ENCODE data around the gene DCAF6. TPM values are rescaled to one million over a fixed set of nuclear protein-coding genes. Genes with fewer than 3 reads are reported as not detected.
"Not testable (repeated sequence)": the region's sequence is repeated elsewhere in the genome, so short reads cannot be mapped to it uniquely, and the experiment has no call there.

The DCAF6 gene
- total RNA-seq, 3 donors from 2014 or later (not counting 1 experiment from before 2014, with no cell fraction given) = 21.8 to 31.8 (median 27.8) TPM

GRCh38 chr1:167926486-167926997 is 9.9 kb upstream of the DCAF6 start:
- intact Hi-C loops (cut with micrococcal nuclease) = no loop called here
- H3K4me1 ChIP-seq (ENCODE audit: control insufficient read depth, insufficient read depth, low read length) = no peaks in the 10 kb centered on the region

GRCh38 chr1:167927046-167927754 is 9.3 kb upstream of the DCAF6 start:
- Histone ChIP-seq H3K27ac (ENCODE audit: low read length) (no peak overlapping the region), H3K4me3 (ENCODE audit: low read length) (no peak overlapping the region), H3K27me3 (ENCODE audit: control insufficient read depth, insufficient read depth, low read length) (no peaks in the 10 kb centered on the region), H3K9me3 (ENCODE audit: control insufficient read depth, insufficient read depth, low read length) (no peaks in the 10 kb centered on the region), H3K36me3 (ENCODE audit: control insufficient read depth, insufficient read depth, low read length) (peaks cover 2% of the 10 kb centered on the region), H3K4me1 (ENCODE audit: control insufficient read depth, insufficient read depth, low read length) (no peaks in the 10 kb centered on the region)
- Mint-ChIP-seq H3K4me3 (no peak overlapping the region), H3K9me3 (no peaks in the 10 kb centered on the region), H3K27me3 (ENCODE audit: low read depth in 2 of 2) (no peaks in the 10 kb centered on the region), H3K4me1 (peaks cover 0 to 4% of the 10 kb centered on the region in 2 donors), H3K36me3 (no peaks in the 10 kb centered on the region), H3K27ac (no peak overlapping the region)
- DNase-seq (no peak), ATAC-seq (no peak)
- TF ChIP-seq, protein P1, sequence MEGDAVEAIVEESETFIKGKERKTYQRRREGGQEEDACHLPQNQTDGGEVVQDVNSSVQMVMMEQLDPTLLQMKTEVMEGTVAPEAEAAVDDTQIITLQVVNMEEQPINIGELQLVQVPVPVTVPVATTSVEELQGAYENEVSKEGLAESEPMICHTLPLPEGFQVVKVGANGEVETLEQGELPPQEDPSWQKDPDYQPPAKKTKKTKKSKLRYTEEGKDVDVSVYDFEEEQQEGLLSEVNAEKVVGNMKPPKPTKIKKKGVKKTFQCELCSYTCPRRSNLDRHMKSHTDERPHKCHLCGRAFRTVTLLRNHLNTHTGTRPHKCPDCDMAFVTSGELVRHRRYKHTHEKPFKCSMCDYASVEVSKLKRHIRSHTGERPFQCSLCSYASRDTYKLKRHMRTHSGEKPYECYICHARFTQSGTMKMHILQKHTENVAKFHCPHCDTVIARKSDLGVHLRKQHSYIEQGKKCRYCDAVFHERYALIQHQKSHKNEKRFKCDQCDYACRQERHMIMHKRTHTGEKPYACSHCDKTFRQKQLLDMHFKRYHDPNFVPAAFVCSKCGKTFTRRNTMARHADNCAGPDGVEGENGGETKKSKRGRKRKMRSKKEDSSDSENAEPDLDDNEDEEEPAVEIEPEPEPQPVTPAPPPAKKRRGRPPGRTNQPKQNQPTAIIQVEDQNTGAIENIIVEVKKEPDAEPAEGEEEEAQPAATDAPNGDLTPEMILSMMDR (IDR thresholded peaks at IDR 0.05) = no peak
- 99% methylated on average over 3 of the region's 4 CpGs for WGBS (ENCODE audit: insufficient coverage)
- intact Hi-C loops (cut with micrococcal nuclease) = no loop called here

More at GRCh38 chr1:167926486-167926997, 9.9 kb upstream of the DCAF6 start:
- Histone ChIP-seq H3K4me3 (ENCODE audit: low read length) (no peak overlapping the region), H3K27ac (ENCODE audit: low read length) (no peak overlapping the region), H3K36me3 (ENCODE audit: control insufficient read depth, insufficient read depth, low read length) (peaks cover 2% of the 10 kb centered on the region), H3K9me3 (ENCODE audit: control insufficient read depth, insufficient read depth, low read length) (no peaks in the 10 kb centered on the region), H3K27me3 (ENCODE audit: control insufficient read depth, insufficient read depth, low read length) (no peaks in the 10 kb centered on the region)
- TF ChIP-seq, protein P1 (IDR thresholded peaks at IDR 0.05) = no peak
- Mint-ChIP-seq H3K9me3 (no peaks in the 10 kb centered on the region), H3K4me1 (peaks cover 0 to 4% of the 10 kb centered on the region in 2 donors), H3K36me3 (no peaks in the 10 kb centered on the region), H3K27me3 (ENCODE audit: low read depth in 2 of 2) (no peaks in the 10 kb centered on the region), H3K27ac (no peak overlapping the region), H3K4me3 (no peak overlapping the region)
- WGBS (ENCODE audit: insufficient coverage) = 97% methylated on average over 6 of the region's 6 CpGs
- ATAC-seq (no peak), DNase-seq (no peak)

DNA sequence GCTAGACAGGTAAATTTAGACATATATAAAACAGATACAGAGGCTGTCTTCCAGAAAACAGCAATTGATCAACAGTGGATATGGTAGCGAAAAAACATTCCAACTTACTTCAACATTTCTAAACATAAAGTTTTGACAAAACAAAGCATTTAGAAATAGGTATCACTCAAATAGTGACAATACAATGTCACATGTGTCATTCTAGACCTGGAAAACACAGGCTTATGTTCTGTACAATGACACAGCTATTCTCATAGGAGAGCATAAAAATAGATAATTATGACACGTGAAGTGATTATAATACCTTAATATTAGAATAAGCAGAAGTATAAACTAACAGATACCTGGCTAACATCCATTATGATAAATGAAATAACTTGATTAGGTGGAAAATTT is 8.0 kb upstream of the DCAF6 start:
- Mint-ChIP-seq H3K27me3 (ENCODE audit: low read depth in 2 of 2) (no peaks in the 10 kb centered on the region), H3K4me3 (no peak overlapping the region), H3K4me1 (peaks cover under 1 to 3% of the 10 kb centered on the region in 2 donors), H3K36me3 (no peaks in the 10 kb centered on the region), H3K9me3 (no peaks in the 10 kb centered on the region), H3K27ac (no peak overlapping the region)
- Histone ChIP-seq H3K9me3 (ENCODE audit: control insufficient read depth, insufficient read depth, low read length) (no peaks in the 10 kb centered on the region), H3K4me3 (ENCODE audit: low read length) (no peak overlapping the region), H3K4me1 (ENCODE audit: control insufficient read depth, insufficient read depth, low read length) (no peaks in the 10 kb centered on the region), H3K27me3 (ENCODE audit: control insufficient read depth, insufficient read depth, low read length) (no peaks in the 10 kb centered on the region), H3K27ac (ENCODE audit: low read length) (no peak overlapping the region), H3K36me3 (ENCODE audit: control insufficient read depth, insufficient read depth, low read length) (no peaks in the 10 kb centered on the region)
- intact Hi-C loops (cut with micrococcal nuclease) = no loop called here
- TF ChIP-seq, protein P1 (IDR thresholded peaks at IDR 0.05) = no peak
- 100% methylated on average over 1 of the region's 2 CpGs for WGBS (ENCODE audit: insufficient coverage)
- DNase-seq = no peak
- ATAC-seq = no peak

DNA sequence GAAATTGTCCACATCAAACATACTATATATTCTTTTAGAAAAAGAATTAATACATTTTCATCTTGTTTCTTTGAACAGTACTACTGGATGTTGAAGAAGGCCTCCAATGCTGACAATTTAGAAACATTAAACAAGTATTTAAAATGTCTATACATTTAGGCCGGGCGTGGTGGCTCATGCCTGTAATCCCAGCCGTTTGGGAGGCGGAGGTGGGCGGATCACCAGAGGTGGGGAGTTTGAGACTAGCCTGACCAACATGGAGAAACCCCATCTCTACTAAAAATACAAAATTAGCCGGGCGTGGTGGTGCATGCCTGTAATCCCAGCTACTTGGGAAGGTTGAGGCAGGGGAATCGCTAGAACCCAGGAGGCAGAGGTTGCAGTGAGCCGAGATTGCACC is 7.6 kb upstream of the DCAF6 start:
- H3K27ac Mint-ChIP-seq; H3K9me3 Mint-ChIP-seq; H3K4me3 Mint-ChIP-seq; H3K36me3 ChIP-seq (ENCODE audit: control insufficient read depth, insufficient read depth, low read length); H3K27me3 ChIP-seq (ENCODE audit: control insufficient read depth, insufficient read depth, low read length); H3K27me3 Mint-ChIP-seq (ENCODE audit: low read depth in 2 of 2); H3K9me3 ChIP-seq (ENCODE audit: control insufficient read depth, insufficient read depth, low read length); H3K36me3 Mint-ChIP-seq; H3K27ac ChIP-seq (ENCODE audit: low read length); H3K4me3 ChIP-seq (ENCODE audit: low read length); H3K4me1 Mint-ChIP-seq; DNase-seq; intact Hi-C loops (cut with micrococcal nuclease); H3K4me1 ChIP-seq (ENCODE audit: control insufficient read depth, insufficient read depth, low read length); ATAC-seq: not testable (repeated sequence)
- WGBS (ENCODE audit: insufficient coverage) = 100% methylated on average over 6 of the region's 9 CpGs
